ENCODE data around the gene PRXL2A.
A peak's percentile ranks its signal among the peaks of the same experiment; 100 is the strongest.

The PRXL2A gene

GRCh38 chr10:80390740-80391139, 17.6 kb upstream of the PRXL2A start:
- no peak overlapping the region for H3K27ac ChIP-seq (ENCODE audit: low read depth, low read length)
- peaks cover 2 to 39% (median 35%) of the 10 kb centered on the region in 5 donors for H3K4me1 ChIP-seq (ENCODE audit: control insufficient read depth in 5 of 5, insufficient read depth in 5 of 5, low read length in 5 of 5)
- H3K9me3 ChIP-seq (ENCODE audit: control insufficient read depth in 5 of 5, low read length in 5 of 5) = no peaks in the 10 kb centered on the region
- H3K27me3 ChIP-seq (ENCODE audit: control insufficient read depth in 5 of 5, insufficient read depth in 4 of 5, low read length in 5 of 5) = no peaks in the 10 kb centered on the region
- H3K9ac ChIP-seq (ENCODE audit: low read length in 5 of 5) = no peak overlapping the region
- H3K4me3 ChIP-seq (ENCODE audit: low read depth in 1 of 5, low read length in 5 of 5) = no peak overlapping the region
- H3K36me3 ChIP-seq (ENCODE audit: control insufficient read depth in 5 of 5, insufficient read depth in 5 of 5, low read length in 5 of 5) = no peaks in the 10 kb centered on the region

GRCh38 chr10:80392250-80392649, 16.1 kb upstream of the PRXL2A start:
- Histone ChIP-seq H3K9ac (ENCODE audit: low read length in 5 of 5) (no peak overlapping the region), H3K4me3 (ENCODE audit: low read depth in 1 of 5, low read length in 5 of 5) (peak overlapping the region in 1 of 5 donors; percentile 46), H3K36me3 (ENCODE audit: control insufficient read depth in 5 of 5, insufficient read depth in 5 of 5, low read length in 5 of 5) (no peaks in the 10 kb centered on the region), H3K4me1 (ENCODE audit: control insufficient read depth in 5 of 5, insufficient read depth in 5 of 5, low read length in 5 of 5) (peaks cover 2 to 32% (median 28%) of the 10 kb centered on the region in 5 donors), H3K27ac (ENCODE audit: low read depth, low read length) (no peak overlapping the region), H3K9me3 (ENCODE audit: control insufficient read depth in 5 of 5, low read length in 5 of 5) (no peaks in the 10 kb centered on the region), H3K27me3 (ENCODE audit: control insufficient read depth in 5 of 5, insufficient read depth in 4 of 5, low read length in 5 of 5) (no peaks in the 10 kb centered on the region)

GRCh38 chr10:80394358-80394916, 13.9 kb upstream of the PRXL2A start:
- Histone ChIP-seq H3K27ac (ENCODE audit: low read depth, low read length) (no peak overlapping the region), H3K9ac (ENCODE audit: low read length in 5 of 5) (no peak overlapping the region), H3K4me3 (ENCODE audit: low read depth in 1 of 5, low read length in 5 of 5) (no peak overlapping the region), H3K9me3 (ENCODE audit: control insufficient read depth in 5 of 5, low read length in 5 of 5) (no peaks in the 10 kb centered on the region), H3K4me1 (ENCODE audit: control insufficient read depth in 5 of 5, insufficient read depth in 5 of 5, low read length in 5 of 5) (peaks cover 0 to 14% (median 12%) of the 10 kb centered on the region in 5 donors), H3K27me3 (ENCODE audit: control insufficient read depth in 5 of 5, insufficient read depth in 4 of 5, low read length in 5 of 5) (no peaks in the 10 kb centered on the region), H3K36me3 (ENCODE audit: control insufficient read depth in 5 of 5, insufficient read depth in 5 of 5, low read length in 5 of 5) (no peaks in the 10 kb centered on the region)

GRCh38 chr10:80397014-80397413, 11.3 kb upstream of the PRXL2A start:
- Histone ChIP-seq H3K4me3 (ENCODE audit: low read depth in 1 of 5, low read length in 5 of 5) (no peak overlapping the region), H3K36me3 (ENCODE audit: control insufficient read depth in 5 of 5, insufficient read depth in 5 of 5, low read length in 5 of 5) (no peaks in the 10 kb centered on the region), H3K27ac (ENCODE audit: low read depth, low read length) (no peak overlapping the region), H3K9ac (ENCODE audit: low read length in 5 of 5) (no peak overlapping the region), H3K27me3 (ENCODE audit: control insufficient read depth in 5 of 5, insufficient read depth in 4 of 5, low read length in 5 of 5) (no peaks in the 10 kb centered on the region), H3K4me1 (ENCODE audit: control insufficient read depth in 5 of 5, insufficient read depth in 5 of 5, low read length in 5 of 5) (peaks cover 1 to 18% (median 15%) of the 10 kb centered on the region in 5 donors), H3K9me3 (ENCODE audit: control insufficient read depth in 5 of 5, low read length in 5 of 5) (no peaks in the 10 kb centered on the region)

- H3K27ac ChIP-seq (ENCODE audit: low read depth, low read length) = peak overlapping the region; percentile 33
Observed at GRCh38 chr10:80400136-80400804, 8.1 kb upstream of the PRXL2A start.

GRCh38 chr10:80405035-80405434, 3.3 kb upstream of the PRXL2A start:
- Histone ChIP-seq H3K27me3 (ENCODE audit: control insufficient read depth in 5 of 5, insufficient read depth in 4 of 5, low read length in 5 of 5) (no peaks in the 10 kb centered on the region), H3K36me3 (ENCODE audit: control insufficient read depth in 5 of 5, insufficient read depth in 5 of 5, low read length in 5 of 5) (no peaks in the 10 kb centered on the region), H3K9ac (ENCODE audit: low read length in 5 of 5) (no peak overlapping the region), H3K9me3 (ENCODE audit: control insufficient read depth in 5 of 5, low read length in 5 of 5) (no peaks in the 10 kb centered on the region), H3K4me1 (ENCODE audit: control insufficient read depth in 5 of 5, insufficient read depth in 5 of 5, low read length in 5 of 5) (peaks cover 3 to 58% (median 47%) of the 10 kb centered on the region in 5 donors), H3K27ac (ENCODE audit: low read depth, low read length) (peak overlapping the region; percentile 40), H3K4me3 (ENCODE audit: low read depth in 1 of 5, low read length in 5 of 5) (no peak overlapping the region)

More at GRCh38 chr10:80400136-80400804, 8.1 kb upstream of the PRXL2A start:
- Histone ChIP-seq H3K27me3 (ENCODE audit: control insufficient read depth in 5 of 5, insufficient read depth in 4 of 5, low read length in 5 of 5) (no peaks in the 10 kb centered on the region), H3K9ac (ENCODE audit: low read length in 5 of 5) (no peak overlapping the region), H3K9me3 (ENCODE audit: control insufficient read depth in 5 of 5, low read length in 5 of 5) (no peaks in the 10 kb centered on the region), H3K4me3 (ENCODE audit: low read depth in 1 of 5, low read length in 5 of 5) (no peak overlapping the region), H3K4me1 (ENCODE audit: control insufficient read depth in 5 of 5, insufficient read depth in 5 of 5, low read length in 5 of 5) (peaks cover 1 to 17% (median 10%) of the 10 kb centered on the region in 5 donors), H3K36me3 (ENCODE audit: control insufficient read depth in 5 of 5, insufficient read depth in 5 of 5, low read length in 5 of 5) (no peaks in the 10 kb centered on the region)

GRCh38 chr10:80405626-80406025, 2.7 kb upstream of the PRXL2A start:
- H3K4me3 ChIP-seq (ENCODE audit: low read depth in 1 of 5, low read length in 5 of 5) = no peak overlapping the region
- H3K9ac ChIP-seq (ENCODE audit: low read length in 5 of 5) = peak overlapping the region in 2 of 5 donors; percentile 1 to 30
- no peaks in the 10 kb centered on the region for H3K36me3 ChIP-seq (ENCODE audit: control insufficient read depth in 5 of 5, insufficient read depth in 5 of 5, low read length in 5 of 5)
- no peaks in the 10 kb centered on the region for H3K9me3 ChIP-seq (ENCODE audit: control insufficient read depth in 5 of 5, low read length in 5 of 5)
- peak overlapping the region; percentile 40 for H3K27ac ChIP-seq (ENCODE audit: low read depth, low read length)
- H3K27me3 ChIP-seq (ENCODE audit: control insufficient read depth in 5 of 5, insufficient read depth in 4 of 5, low read length in 5 of 5) = no peaks in the 10 kb centered on the region
- H3K4me1 ChIP-seq (ENCODE audit: control insufficient read depth in 5 of 5, insufficient read depth in 5 of 5, low read length in 5 of 5) = peaks cover 6 to 58% (median 47%) of the 10 kb centered on the region in 5 donors

- H3K27me3 ChIP-seq (ENCODE audit: control insufficient read depth in 5 of 5, insufficient read depth in 4 of 5, low read length in 5 of 5) = no peaks in the 10 kb centered on the region
- peak overlapping the region; percentile 40 for H3K27ac ChIP-seq (ENCODE audit: low read depth, low read length)
- peak overlapping the region in 1 of 5 donors; percentile 1 for H3K9ac ChIP-seq (ENCODE audit: low read length in 5 of 5)
- H3K9me3 ChIP-seq (ENCODE audit: control insufficient read depth in 5 of 5, low read length in 5 of 5) = no peaks in the 10 kb centered on the region
- H3K4me3 ChIP-seq (ENCODE audit: low read depth in 1 of 5, low read length in 5 of 5) = no peak overlapping the region
- H3K36me3 ChIP-seq (ENCODE audit: control insufficient read depth in 5 of 5, insufficient read depth in 5 of 5, low read length in 5 of 5) = no peaks in the 10 kb centered on the region
- H3K4me1 ChIP-seq (ENCODE audit: control insufficient read depth in 5 of 5, insufficient read depth in 5 of 5, low read length in 5 of 5) = peaks cover 12 to 62% (median 52%) of the 10 kb centered on the region in 5 donors
Observed at GRCh38 chr10:80406204-80406603, 2.1 kb upstream of the PRXL2A start.

- H3K9me3 ChIP-seq (ENCODE audit: control insufficient read depth in 5 of 5, low read length in 5 of 5) = no peaks in the 10 kb centered on the region
- H3K4me1 ChIP-seq (ENCODE audit: control insufficient read depth in 5 of 5, insufficient read depth in 5 of 5, low read length in 5 of 5) = peaks cover 24 to 78% (median 69%) of the 10 kb centered on the region in 5 donors
- H3K36me3 ChIP-seq (ENCODE audit: control insufficient read depth in 5 of 5, insufficient read depth in 5 of 5, low read length in 5 of 5) = peaks cover 0 to 2% (median 0%) of the 10 kb centered on the region in 5 donors
- H3K27ac ChIP-seq (ENCODE audit: low read depth, low read length) = peak overlapping the region; percentile 97
- H3K4me3 ChIP-seq (ENCODE audit: low read depth in 1 of 5, low read length in 5 of 5) = peak overlapping the region; percentile 78 to 85 (median 83)
- H3K27me3 ChIP-seq (ENCODE audit: control insufficient read depth in 5 of 5, insufficient read depth in 4 of 5, low read length in 5 of 5) = no peaks in the 10 kb centered on the region
- H3K9ac ChIP-seq (ENCODE audit: low read length in 5 of 5) = peak overlapping the region; percentile 56 to 87 (median 73)
Observed at GRCh38 chr10:80407812-80408241, 524 bp upstream of the PRXL2A start.

GRCh38 chr10:80409121-80409520, 770 bp downstream of the PRXL2A start:
- no peaks in the 10 kb centered on the region for H3K27me3 ChIP-seq (ENCODE audit: control insufficient read depth in 5 of 5, insufficient read depth in 4 of 5, low read length in 5 of 5)
- H3K4me3 ChIP-seq (ENCODE audit: low read depth in 1 of 5, low read length in 5 of 5) = peak overlapping the region; percentile 78 to 85 (median 83)
- peaks cover 24 to 90% (median 82%) of the 10 kb centered on the region in 5 donors for H3K4me1 ChIP-seq (ENCODE audit: control insufficient read depth in 5 of 5, insufficient read depth in 5 of 5, low read length in 5 of 5)
- H3K9ac ChIP-seq (ENCODE audit: low read length in 5 of 5) = peak overlapping the region; percentile 68 to 87 (median 73)
- H3K36me3 ChIP-seq (ENCODE audit: control insufficient read depth in 5 of 5, insufficient read depth in 5 of 5, low read length in 5 of 5) = peaks cover 0 to 2% (median 0%) of the 10 kb centered on the region in 5 donors
- no peaks in the 10 kb centered on the region for H3K9me3 ChIP-seq (ENCODE audit: control insufficient read depth in 5 of 5, low read length in 5 of 5)
- H3K27ac ChIP-seq (ENCODE audit: low read depth, low read length) = peak overlapping the region; percentile 97

Data from subcutaneous abdominal adipose tissue (tissue), 5 donors.